Measurements from ENCODE around the gene DDX25. TPM values are rescaled to one million over a fixed set of nuclear protein-coding genes. Genes with fewer than 3 reads are reported as not detected.

DDX25 gene
- total and polyA plus RNA-seq, 2 of the 13 experiments (the other 11 are each of a cell fraction or from before 2014, with no cell fraction given): 0.17 to 0.29 TPM

DNA sequence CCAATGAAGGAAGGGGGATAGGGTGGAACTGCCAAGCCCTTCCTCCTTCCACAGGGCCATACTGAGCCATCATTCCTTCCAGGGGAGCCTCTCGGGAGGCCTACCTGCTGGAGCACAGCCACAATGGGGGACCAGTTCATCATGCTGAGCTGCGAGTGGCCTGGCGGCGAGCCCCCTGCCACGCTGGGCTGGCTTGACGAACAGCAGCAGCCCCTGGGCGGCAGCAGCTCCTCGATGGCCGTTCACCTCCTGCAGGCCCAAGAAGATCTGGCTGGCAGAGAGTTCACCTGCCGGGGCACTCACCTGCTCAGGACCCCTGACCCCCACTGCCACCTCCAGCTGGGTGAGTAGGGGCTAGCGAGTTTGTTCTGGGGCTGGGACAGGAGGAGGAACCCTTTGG is 47.4 kb downstream of the DDX25 start:
- CTCF ChIA-PET (ENCODE audit: low intra/inter-chr PET ratio, low total read pairs): no interaction called here
- no peak for FAIRE-seq
- no TSS peak for BruUV-seq (replicated peaks)

More for the DNA sequence above, 47.4 kb downstream of the DDX25 start:
- 93% methylated on average over 2 of the region's 11 CpGs for WGBS (ENCODE audit: low lambda C conversion rate)
- ATAC-seq (no peak), DNase-seq (ENCODE audit: low spot score) (no peak)
- Histone ChIP-seq H3K36me3 (replicated peaks in 1 of 2; ENCODE audit: control insufficient read depth in 1 of 2, insufficient read depth in 2 of 2, low read length in 2 of 2) (0 out of 5 replicates have a peak, but pooled peaks cover 0 to 6% of the 10 kb centered on the region in 2 experiments), H3K4me3 (replicated peaks in 1 of 3; ENCODE audit: insufficient read depth in 1 of 3, low read depth in 2 of 3, low read length in 3 of 3) (no peak overlapping the region), H3K27me3 (ENCODE audit: control insufficient read depth in 1 of 2, insufficient read depth in 2 of 2, low read length in 2 of 2) (no peaks in the 10 kb centered on the region; a peak in 1 of 5 replicates), H2AFZ (ENCODE audit: low read length) (no peak overlapping the region), H3K4me2 (ENCODE audit: low read depth, low read length) (no peak overlapping the region), H3K79me2 (ENCODE audit: insufficient read depth, low read length) (no peaks in the 10 kb centered on the region), H3K9ac (ENCODE audit: insufficient read depth, low read depth, low read length) (no peak overlapping the region), H3K9me3 (ENCODE audit: low read length) (no peaks in the 10 kb centered on the region), H3K4me1 (ENCODE audit: insufficient read depth, low read length) (peaks cover 26% of the 10 kb centered on the region), H4K20me1 (ENCODE audit: insufficient read depth, low read length) (no peaks in the 10 kb centered on the region), H3K27ac (ENCODE audit: extremely low read length, insufficient read depth, low read length) (no peak overlapping the region)
- in situ Hi-C loops (cut with HindIII; ENCODE audit: extremely low pct_ligation_motif_present, low pct_unique_long_range_greater_than_20kb): no loop called here
- POLR2A ChIA-PET: no interaction called here
- no peak for TF ChIP-seq KDM5B (CRISPR knock-in tag; IDR thresholded peaks at IDR 0.05; ENCODE audit: borderline replicate concordance)
- no peak for TF ChIP-seq CTCF (CRISPR knock-in tag; IDR thresholded peaks at IDR 0.05)
- TF ChIP-seq PRDM4 (CRISPR knock-in tag; IDR thresholded peaks at IDR 0.05; ENCODE audit: borderline replicate concordance): no peak
- TF ChIP-seq POGK (CRISPR knock-in tag; conservative IDR thresholded peaks at IDR 0.05): no peak
- TF ChIP-seq ZZZ3 (CRISPR knock-in tag; IDR thresholded peaks at IDR 0.05; ENCODE audit: borderline replicate concordance): no peak
- TF ChIP-seq ATRX (CRISPR knock-in tag; IDR thresholded peaks at IDR 0.05; ENCODE audit: borderline replicate concordance): no peak
- no peak for TF ChIP-seq BRD4 (CRISPR knock-in tag; IDR thresholded peaks at IDR 0.05)
- no peak for TF ChIP-seq XBP1 (CRISPR knock-in tag; IDR thresholded peaks at IDR 0.05)
- TF ChIP-seq HOXA3 (CRISPR knock-in tag; IDR thresholded peaks at IDR 0.05): no peak
- no peak for TF ChIP-seq NFYB (CRISPR knock-in tag; IDR thresholded peaks at IDR 0.05)
- TF ChIP-seq ETV5 (CRISPR knock-in tag; IDR thresholded peaks at IDR 0.05; ENCODE audit: borderline replicate concordance): no peak
- intact Hi-C loops (cut with micrococcal nuclease; ENCODE audit: unreplicated experiment): no loop called here
